ENCODE results near the gene TESPA1.

- TF ChIP-seq CTCF (conservative IDR thresholded peaks at IDR 0.05; ENCODE audit: low read depth, low read length) (no peak), EZH2 (IDR thresholded peaks at IDR 0.05; ENCODE audit: low read length, unreplicated experiment) (no peak), EZH2phosphoT487 (IDR thresholded peaks at IDR 0.05; ENCODE audit: borderline replicate concordance, low read length) (no peak)
These were observed 14.5 kb upstream of the TESPA1 start for GRCh38 chr12:54998958-54999510.
